Prostate gland (tissue), 2 donors: ENCODE data around the gene CALML6. TPM values are rescaled to one million over a fixed set of nuclear protein-coding genes. Genes with fewer than 3 reads are reported as not detected.

Experiments used
- DNase-seq: peaks from one replicate; pipeline ENCODE4 v3.0.0-alpha.2; 2019; ENCODE audit warnings: low spot score
- H3K27ac ChIP-seq, 2 donors: fragments of 200-600 bp; sonication (generic); 2 replicates each; pipeline ENCODE4 v1.5.1; 2017 to 2019
- H3K27me3 ChIP-seq: fragments of 200-600 bp; sonication (generic); replicated peaks from 2 replicates; pipeline ENCODE4 v1.5.1; 2019; ENCODE audit not compliant: insufficient read depth
- H3K36me3 ChIP-seq, 2 donors: fragments of 200-600 bp; sonication (generic); 1 replicate in 1 of 2; 2 replicates in 1 of 2; pipeline versions ENCODE4 v1.5.1 to v1.8.1; 2017 to 2019
- H3K4me1 ChIP-seq: fragments of 200-600 bp; sonication (generic); replicated peaks from 2 replicates; pipeline ENCODE4 v1.5.1; 2019
- H3K4me3 ChIP-seq, 2 donors: fragments of 200-600 bp; sonication (generic); 2 replicates each; pipeline ENCODE4 v1.5.1; 2017 to 2019
- H3K9me3 ChIP-seq: fragments of 200-600 bp; sonication (generic); 2 replicates; pipeline ENCODE4 v1.5.1; 2017
- CTCF ChIP-seq, 4 experiments: fragments of 200-600 bp in 2 of 4; fragments of 450-650 bp in 2 of 4; sonication (generic) in 2 of 4; IDR thresholded peaks; 1 replicate in 3 of 4; 2 replicates in 1 of 4; pipeline ENCODE4 v1.5.1; 2016 to 2019; ENCODE audit warnings: antibody characterized with exemption in 4 of 4, mild to moderate bottlenecking in 2 of 4, moderate library complexity in 2 of 4
- POLR2A ChIP-seq: fragments of 450-650 bp; IDR thresholded peaks from one replicate; pipeline ENCODE4 v1.6.1; 2016; ENCODE audit warnings: antibody characterized with exemption, mild to moderate bottlenecking
- POLR2AphosphoS5 ChIP-seq: sonication (generic); formaldehyde crosslinking; IDR thresholded peaks from one replicate; pipeline ENCODE4 v1.6.1; 2017; ENCODE audit warnings: antibody characterized with exemption
- WGBS: methylation state at CpG from one replicate; pipeline ENCODE4 v1.1.5; 2018; 5-methylcytosine and 5-hydroxymethylcytosine counted together
- intact Hi-C: fragments of 100-400 bp; cut with DNase I; formaldehyde crosslinking; loops from one replicate; pipeline ENCODE4 v1.14.2; 2022
- total RNA-seq, 2 donors: library from RNA; depleted of rRNA; stranded (reverse); fragments of >200 nt; gene quantifications; one replicate each; pipeline ENCODE4 v1.1.0, GENCODE V29; 2016

CALML6 gene
- total RNA-seq, 2 donors from 2014 or later: 0.18 to 0.28 TPM

GRCh38 chr1:1945782-1946393, 30.8 kb downstream of the CALML6 start:
- H3K27me3 ChIP-seq: no peaks in the 10 kb centered on the region
- no peaks in the 10 kb centered on the region for H3K36me3 ChIP-seq
- DNase-seq: no peak
- no peak overlapping the region for H3K4me3 ChIP-seq
- intact Hi-C loops: no loop called here
- no peaks in the 10 kb centered on the region for H3K4me1 ChIP-seq
- WGBS: 84% methylated on average over 29 of the region's 29 CpGs
- TF ChIP-seq CTCF (IDR thresholded peaks at IDR 0.05) (no peak), POLR2AphosphoS5 (no peak), POLR2A (no peak)
- H3K9me3 ChIP-seq: no peaks in the 10 kb centered on the region
- no peak overlapping the region for H3K27ac ChIP-seq

GRCh38 chr1:1946540-1946939, 31.5 kb downstream of the CALML6 start:
- DNase-seq: no peak
- 30% methylated on average over 11 of the region's 11 CpGs for WGBS
- TF ChIP-seq CTCF (IDR thresholded peaks at IDR 0.05) (no peak), POLR2A (no peak)

DNA sequence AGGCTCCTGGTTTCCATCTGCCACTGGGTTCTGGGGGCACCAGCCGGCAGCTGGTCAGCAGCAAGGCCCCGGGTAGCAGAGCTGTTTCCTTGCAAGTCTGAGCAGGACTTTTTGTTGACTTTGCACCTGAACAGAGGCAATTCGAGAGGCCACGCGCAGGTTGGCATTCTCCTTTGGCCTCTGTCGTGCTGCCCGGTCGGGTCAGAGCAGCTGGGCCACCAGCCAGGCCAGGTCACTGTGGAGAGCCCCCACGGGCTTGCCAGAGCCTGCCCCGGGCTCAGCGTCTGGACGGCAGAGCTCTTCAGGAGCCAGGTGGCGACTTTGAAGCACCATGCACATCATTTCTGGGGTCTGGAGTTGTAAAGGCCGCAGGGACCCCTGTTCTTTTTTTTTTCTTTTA, 32.4 kb downstream of the CALML6 start:
- Histone ChIP-seq H3K4me1 (no peaks in the 10 kb centered on the region), H3K4me3 (no peak overlapping the region), H3K27me3 (no peaks in the 10 kb centered on the region), H3K27ac (no peak overlapping the region), H3K9me3 (no peaks in the 10 kb centered on the region), H3K36me3 (no peaks in the 10 kb centered on the region)
- intact Hi-C loops: no loop called here
- no peak for DNase-seq
- WGBS: 61% methylated on average over 11 of the region's 14 CpGs
- TF ChIP-seq POLR2A (no peak), CTCF (IDR thresholded peaks at IDR 0.05) (no peak), POLR2AphosphoS5 (no peak)

More at GRCh38 chr1:1946540-1946939, 31.5 kb downstream of the CALML6 start:
- Histone ChIP-seq H3K4me1 (no peaks in the 10 kb centered on the region), H3K36me3 (no peaks in the 10 kb centered on the region), H3K27ac (no peak overlapping the region), H3K9me3 (no peaks in the 10 kb centered on the region), H3K4me3 (no peak overlapping the region), H3K27me3 (no peaks in the 10 kb centered on the region)
- intact Hi-C loops: no loop called here

DNA sequence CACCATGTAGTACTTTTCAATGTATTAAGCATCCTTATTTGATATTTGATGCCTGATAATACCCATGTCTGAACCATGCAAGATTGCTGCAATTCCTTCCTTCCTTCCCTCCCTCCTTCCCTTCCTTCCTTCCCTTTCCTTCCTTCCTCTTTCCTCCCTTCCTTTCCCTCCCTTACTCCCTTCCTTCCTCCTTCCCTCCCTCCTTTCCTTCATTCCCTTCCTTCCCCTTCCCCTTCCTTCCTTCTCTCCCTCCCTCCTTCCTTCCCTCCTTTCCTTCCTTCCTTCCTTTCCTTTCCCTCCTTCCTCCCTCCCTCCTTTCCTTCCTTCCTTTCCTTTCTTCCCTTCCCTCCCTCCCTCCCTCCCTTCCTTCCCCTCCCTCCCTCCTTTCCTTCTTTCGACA, 33.7 kb downstream of the CALML6 start:
- 64% methylated on average over 1 of the region's 1 CpG for WGBS
- DNase-seq: no peak
- Histone ChIP-seq H3K9me3 (no peaks in the 10 kb centered on the region), H3K36me3 (no peaks in the 10 kb centered on the region), H3K27ac (no peak overlapping the region), H3K4me1 (no peaks in the 10 kb centered on the region), H3K27me3 (no peaks in the 10 kb centered on the region), H3K4me3 (no peak overlapping the region)
- no peak for TF ChIP-seq CTCF (IDR thresholded peaks at IDR 0.05)
- TF ChIP-seq POLR2AphosphoS5: no peak
- no peak for TF ChIP-seq POLR2A
- intact Hi-C loops: no loop called here

- WGBS: 76% methylated on average over 5 of the region's 5 CpGs
- intact Hi-C loops: no loop called here
- no peak for DNase-seq
Measured at GRCh38 chr1:1950940-1951339, 35.9 kb downstream of the CALML6 start.

More at GRCh38 chr1:1950940-1951339, 35.9 kb downstream of the CALML6 start:
- Histone ChIP-seq H3K4me3 (no peak overlapping the region), H3K36me3 (no peaks in the 10 kb centered on the region), H3K9me3 (no peaks in the 10 kb centered on the region), H3K27me3 (no peaks in the 10 kb centered on the region), H3K4me1 (no peaks in the 10 kb centered on the region), H3K27ac (no peak overlapping the region)
- TF ChIP-seq POLR2A (no peak), CTCF (IDR thresholded peaks at IDR 0.05) (no peak), POLR2AphosphoS5 (no peak)
